Heart left ventricle (tissue), 13 donors: ENCODE data around the gene MAPK14.

Experiments used
- CTCF ChIP-seq, 12 donors: fragments of 200-600 bp; sonication (generic) in 4 of 12; IDR thresholded peaks; one replicate each; pipeline versions ENCODE4 v1.5.0 to v1.8.0; 2018 to 2022; ENCODE audit warnings: antibody characterized with exemption in 12 of 12, mild to moderate bottlenecking in 5 of 12
- POLR2A ChIP-seq, 2 donors: fragments of 450-650 bp; IDR thresholded peaks; one replicate each; pipeline ENCODE4 v1.6.1; 2017; ENCODE audit warnings: antibody characterized with exemption in 2 of 2, mild to moderate bottlenecking in 2 of 2, moderate library complexity in 2 of 2
- donor health status: ischemic (EF 13 %, LVEDD 7.1; RV severe dilation, severe dysfunction).
- donor health status: DM: no; HTN: yes; CAD: no.
- donor health status: DM: no; HTN: no; CAD: no.
- donor health status: ischemic (EF 25% LVEDD 6.9; RV normal size, moderate dysfunction).
- donor health status: ischemic (EF 25% LVEDD 5.7; RV mildly dilated, moderate dysfunction).
- donor health status: ischemic (EF 35%, LVEDD 5.7; RV mildly dilated, moderate dysfunction).
- donor health status: nonischemic (EF 11% LVEDD 7.7; RV severe dilation, severe dysfunction).
- donor health status: DM: yes; HTN: yes; CAD: no.
- donor health status: PGD.
- donor health status: ischemic (EF 29% LVEDD 5.4; RV normal size, mild dysfunction).
- donor health status: nonischemic (EF 23%, LVEDD 6.1; RV moderate dilation, normal function).

GRCh38 chr6:36039112-36039511, 11.5 kb downstream of the MAPK14 start:
- TF ChIP-seq CTCF (IDR thresholded peaks at IDR 0.05) (no peak), POLR2A (IDR thresholded peaks at IDR 0.05) (no peak)
